ENCODE results near the gene HECTD2. TPM values are rescaled to one million over a fixed set of nuclear protein-coding genes. Genes with fewer than 3 reads are reported as not detected.
"Not testable (repeated sequence)": the region's sequence is repeated elsewhere in the genome, so short reads cannot be mapped to it uniquely, and the experiment has no call there.

HECTD2 gene
- total RNA-seq, 2 experiments from 2014 or later = 0.16 to 0.78 TPM

DNA sequence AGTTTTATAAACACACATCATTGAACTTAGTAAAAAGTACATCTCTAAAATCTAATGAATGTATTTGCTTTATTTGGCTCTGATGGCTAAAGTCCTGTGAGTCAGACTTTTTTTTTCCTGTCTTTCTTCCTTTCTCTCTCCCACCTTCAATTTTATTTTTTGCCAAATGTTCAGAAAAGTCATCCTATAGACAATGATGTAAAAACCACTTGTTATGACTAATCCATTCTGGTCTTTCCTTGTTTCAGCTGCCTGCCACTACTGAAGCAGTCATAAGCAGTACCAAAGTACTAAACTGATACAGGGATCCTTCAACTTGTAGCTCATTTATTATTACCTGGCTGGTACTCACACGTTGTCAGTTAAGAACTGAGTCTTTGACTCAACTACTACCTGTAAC is 23.9 kb downstream of the HECTD2 start:
- Histone ChIP-seq H3K4me3 (ENCODE audit: low read depth, low read length, poor library complexity, severe bottlenecking) (no peak overlapping the region), H3K79me2 (ENCODE audit: insufficient read depth, low read depth, low read length) (no peaks in the 10 kb centered on the region), H2AFZ (ENCODE audit: low read length) (no peak overlapping the region), H3K9me3 (ENCODE audit: low read length) (0 out of 2 replicates have a peak, but pooled peaks cover 3% of the 10 kb centered on the region), H3K4me2 (ENCODE audit: low read length) (no peak overlapping the region), H4K20me1 (ENCODE audit: insufficient read depth, low read length) (no peaks in the 10 kb centered on the region), H3K4me1 (ENCODE audit: insufficient read depth, low read length, poor library complexity, severe bottlenecking) (no peaks in the 10 kb centered on the region), H3K9me2 (ENCODE audit: insufficient read depth, low read length) (no peaks in the 10 kb centered on the region), H3K27ac (ENCODE audit: low read depth, low read length, poor library complexity, severe bottlenecking) (no peak overlapping the region), H3K36me3 (ENCODE audit: insufficient read depth, low read length) (no peaks in the 10 kb centered on the region)
- BruUV-seq (replicated peaks) = no TSS peak
- ChIA-PET CTCF (ENCODE audit: unreplicated experiment) (no interaction called here), POLR2A (interaction anchor here (0.6 to 1.1 kb wide), 2 partner anchors 23 to 1797 kb away, joined by 3 read pairs; no protein-coding TSS in a partner anchor)
- intact Hi-C loops (cut with micrococcal nuclease; ENCODE audit: unreplicated experiment) = no loop called here
- TF ChIP-seq, protein P1, sequence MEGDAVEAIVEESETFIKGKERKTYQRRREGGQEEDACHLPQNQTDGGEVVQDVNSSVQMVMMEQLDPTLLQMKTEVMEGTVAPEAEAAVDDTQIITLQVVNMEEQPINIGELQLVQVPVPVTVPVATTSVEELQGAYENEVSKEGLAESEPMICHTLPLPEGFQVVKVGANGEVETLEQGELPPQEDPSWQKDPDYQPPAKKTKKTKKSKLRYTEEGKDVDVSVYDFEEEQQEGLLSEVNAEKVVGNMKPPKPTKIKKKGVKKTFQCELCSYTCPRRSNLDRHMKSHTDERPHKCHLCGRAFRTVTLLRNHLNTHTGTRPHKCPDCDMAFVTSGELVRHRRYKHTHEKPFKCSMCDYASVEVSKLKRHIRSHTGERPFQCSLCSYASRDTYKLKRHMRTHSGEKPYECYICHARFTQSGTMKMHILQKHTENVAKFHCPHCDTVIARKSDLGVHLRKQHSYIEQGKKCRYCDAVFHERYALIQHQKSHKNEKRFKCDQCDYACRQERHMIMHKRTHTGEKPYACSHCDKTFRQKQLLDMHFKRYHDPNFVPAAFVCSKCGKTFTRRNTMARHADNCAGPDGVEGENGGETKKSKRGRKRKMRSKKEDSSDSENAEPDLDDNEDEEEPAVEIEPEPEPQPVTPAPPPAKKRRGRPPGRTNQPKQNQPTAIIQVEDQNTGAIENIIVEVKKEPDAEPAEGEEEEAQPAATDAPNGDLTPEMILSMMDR (conservative IDR thresholded peaks at IDR 0.05; ENCODE audit: low read length) = no peak
- TF ChIP-seq EZH2phosphoT487 (IDR thresholded peaks at IDR 0.05; ENCODE audit: borderline replicate concordance, low read depth, low read length) = no peak
- DNase-seq (ENCODE audit: low spot score) = no peak

DNA sequence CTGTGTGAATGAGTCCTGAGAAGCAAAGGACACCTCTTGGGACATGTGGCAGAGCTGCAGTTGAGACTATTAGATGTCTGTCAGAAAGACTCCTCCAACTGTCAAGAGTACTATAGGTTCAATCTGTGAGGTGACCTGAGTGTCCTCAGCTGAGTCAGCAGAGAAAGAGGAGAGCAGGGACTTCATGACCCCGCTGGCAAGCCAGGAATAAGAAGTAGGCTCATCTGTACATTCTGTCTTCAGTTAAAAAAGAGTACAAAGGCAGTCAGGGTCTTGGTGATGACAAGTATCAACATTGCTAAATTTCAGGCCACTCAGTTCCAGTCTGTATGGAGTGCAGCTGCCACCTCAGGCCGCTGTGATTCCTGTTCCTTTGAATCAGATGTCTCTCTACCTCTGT is 25.1 kb downstream of the HECTD2 start:
- intact Hi-C loops (cut with micrococcal nuclease; ENCODE audit: unreplicated experiment) = no loop called here
- Histone ChIP-seq H3K4me1 (ENCODE audit: insufficient read depth, low read length, poor library complexity, severe bottlenecking) (no peaks in the 10 kb centered on the region), H2AFZ (ENCODE audit: low read length) (no peak overlapping the region), H3K79me2 (ENCODE audit: insufficient read depth, low read depth, low read length) (no peaks in the 10 kb centered on the region), H3K9me3 (ENCODE audit: low read length) (0 out of 2 replicates have a peak, but pooled peaks cover 3% of the 10 kb centered on the region), H4K20me1 (ENCODE audit: insufficient read depth, low read length) (no peaks in the 10 kb centered on the region), H3K4me3 (ENCODE audit: low read depth, low read length, poor library complexity, severe bottlenecking) (no peak overlapping the region), H3K27ac (ENCODE audit: low read depth, low read length, poor library complexity, severe bottlenecking) (no peak overlapping the region), H3K9me2 (ENCODE audit: insufficient read depth, low read length) (no peaks in the 10 kb centered on the region), H3K4me2 (ENCODE audit: low read length) (no peak overlapping the region), H3K36me3 (ENCODE audit: insufficient read depth, low read length) (no peaks in the 10 kb centered on the region)
- POLR2A ChIA-PET = interaction anchor here (0.6 to 1.3 kb wide), 2 partner anchors 83 to 480 kb away, joined by 3 to 5 read pairs; no protein-coding TSS in a partner anchor
- no peak for DNase-seq (ENCODE audit: low spot score)
- no peak for TF ChIP-seq EZH2phosphoT487 (IDR thresholded peaks at IDR 0.05; ENCODE audit: borderline replicate concordance, low read depth, low read length)
- TF ChIP-seq, protein P1 (conservative IDR thresholded peaks at IDR 0.05; ENCODE audit: low read length) = no peak
- BruUV-seq (replicated peaks) = no TSS peak
- CTCF ChIA-PET (ENCODE audit: unreplicated experiment) = no interaction called here

DNA sequence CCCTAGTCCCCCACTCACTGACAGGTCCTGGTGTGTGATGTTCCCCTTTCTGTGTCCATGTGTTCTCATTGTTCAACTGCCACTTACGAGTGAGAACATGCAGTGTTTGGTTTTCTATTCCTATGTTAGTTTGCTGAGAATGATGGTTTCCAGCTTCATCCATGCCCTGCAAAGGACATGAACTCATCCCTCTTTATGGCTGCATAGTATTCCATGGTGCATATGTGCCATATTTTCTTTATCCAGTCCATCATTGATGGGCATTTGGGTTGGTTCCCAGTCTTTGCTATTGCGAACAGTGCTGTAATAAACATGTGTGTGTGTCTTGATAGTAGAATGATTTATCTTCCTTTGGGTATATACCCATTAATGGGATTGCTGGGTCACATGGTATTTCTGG is 28.1 kb downstream of the HECTD2 start:
- BruUV-seq (replicated peaks); H3K4me1 ChIP-seq (ENCODE audit: insufficient read depth, low read length, poor library complexity, severe bottlenecking); DNase-seq (ENCODE audit: low spot score); H3K27ac ChIP-seq (ENCODE audit: low read depth, low read length, poor library complexity, severe bottlenecking); H3K36me3 ChIP-seq (ENCODE audit: insufficient read depth, low read length); POLR2A ChIA-PET; intact Hi-C loops (cut with micrococcal nuclease; ENCODE audit: unreplicated experiment); H3K9me2 ChIP-seq (ENCODE audit: insufficient read depth, low read length); CTCF ChIA-PET (ENCODE audit: unreplicated experiment); H4K20me1 ChIP-seq (ENCODE audit: insufficient read depth, low read length); H3K4me3 ChIP-seq (ENCODE audit: low read depth, low read length, poor library complexity, severe bottlenecking); H3K4me2 ChIP-seq (ENCODE audit: low read length); H3K9me3 ChIP-seq (ENCODE audit: low read length); H2AFZ ChIP-seq (ENCODE audit: low read length); H3K79me2 ChIP-seq (ENCODE audit: insufficient read depth, low read depth, low read length): not testable (repeated sequence)
